ENCODE results near the gene CTSD.

CTSD gene

DNA sequence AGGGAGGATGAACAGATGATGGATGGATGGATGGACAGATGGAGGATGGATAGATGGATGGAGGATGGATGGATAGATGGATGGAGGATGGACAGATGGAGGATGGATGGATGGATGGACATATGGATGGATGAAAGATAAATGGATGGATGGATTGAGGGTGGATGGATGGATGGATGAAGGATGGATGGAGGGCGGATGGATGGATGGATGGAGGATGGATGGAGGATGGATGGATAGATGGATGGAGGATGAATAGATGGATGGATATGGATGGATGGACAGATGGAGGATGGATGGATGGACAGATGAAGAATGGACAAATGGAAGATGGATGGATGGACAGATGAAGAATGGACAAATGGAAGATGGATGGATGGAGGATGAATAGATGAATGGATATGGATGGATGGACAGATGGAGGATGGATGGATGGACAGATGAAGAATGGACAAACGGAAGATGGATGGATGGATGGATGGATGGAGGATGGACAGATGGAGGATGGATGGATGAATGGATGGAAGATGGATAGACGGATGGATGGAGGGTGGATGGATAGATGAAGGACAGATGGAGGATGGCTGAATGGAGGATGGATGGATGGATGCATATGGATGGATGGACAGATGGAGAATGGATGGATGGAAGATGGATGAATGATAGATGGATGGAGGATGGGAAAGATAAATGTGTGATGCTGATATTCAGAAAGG is 20.7 kb downstream of the CTSD start:
- H3K9me3 ChIP-seq (ENCODE audit: control insufficient read depth, low read length), result no peaks in the 10 kb centered on the region
- H3K4me1 ChIP-seq (ENCODE audit: control insufficient read depth, insufficient read depth, low read length), result no peaks in the 10 kb centered on the region

DNA sequence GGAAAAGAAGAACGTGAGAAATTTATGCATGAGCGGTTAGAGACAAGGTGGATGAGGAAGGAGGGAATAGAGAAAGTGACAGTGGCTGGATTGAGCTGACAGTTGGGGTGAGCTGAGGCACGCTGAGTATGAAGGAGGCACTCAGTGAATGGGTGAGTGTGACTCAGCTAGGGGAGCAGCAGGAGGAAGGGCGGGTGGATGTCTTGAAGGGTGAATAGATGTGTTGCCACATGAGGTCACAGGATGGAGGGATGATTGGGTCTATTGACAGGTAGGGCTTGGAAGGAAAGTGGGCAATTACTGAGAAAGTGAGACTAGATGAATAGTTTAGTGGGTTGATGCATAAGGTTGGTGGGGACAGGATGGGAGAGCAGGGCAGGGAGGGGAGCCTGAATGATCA is 21.4 kb downstream of the CTSD start:
- Histone ChIP-seq H3K4me1 (ENCODE audit: control insufficient read depth, insufficient read depth, low read length) (no peaks in the 10 kb centered on the region), H3K9me3 (ENCODE audit: control insufficient read depth, low read length) (peaks cover 3% of the 10 kb centered on the region), H3K27me3 (ENCODE audit: control insufficient read depth, insufficient read depth, low read length) (peaks cover 5% of the 10 kb centered on the region), H3K4me3 (ENCODE audit: low read length) (no peak overlapping the region), H3K9ac (ENCODE audit: low read length) (no peak overlapping the region), H3K36me3 (ENCODE audit: control insufficient read depth, insufficient read depth, low read length) (no peaks in the 10 kb centered on the region)

More for the DNA sequence above, 20.7 kb downstream of the CTSD start:
- Histone ChIP-seq H3K4me3 (ENCODE audit: low read length) (no peak overlapping the region), H3K27me3 (ENCODE audit: control insufficient read depth, insufficient read depth, low read length) (peaks cover 10% of the 10 kb centered on the region), H3K9ac (ENCODE audit: low read length) (no peak overlapping the region), H3K36me3 (ENCODE audit: control insufficient read depth, insufficient read depth, low read length) (no peaks in the 10 kb centered on the region)

DNA sequence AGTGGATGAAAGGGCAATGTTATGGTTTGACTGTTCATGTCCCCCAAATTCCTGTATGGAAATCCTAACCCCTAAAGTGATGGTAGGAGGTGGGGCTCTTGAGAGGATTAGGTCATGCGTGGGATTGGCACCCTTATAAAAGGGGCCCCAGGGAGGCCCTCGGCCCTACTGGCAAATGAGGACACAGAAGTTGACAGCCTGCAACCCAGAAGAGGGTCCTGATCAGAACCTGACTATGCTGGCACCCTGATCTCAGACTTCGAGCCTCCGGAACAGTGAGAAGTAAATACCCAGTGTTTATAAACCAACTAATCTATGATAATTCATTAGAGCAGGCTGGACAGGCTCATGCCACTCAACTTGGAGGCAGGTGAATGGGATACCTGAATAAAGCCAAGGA is 22.0 kb downstream of the CTSD start:
- H3K9ac ChIP-seq (ENCODE audit: low read length), result no peak overlapping the region
- no peak overlapping the region for H3K4me3 ChIP-seq (ENCODE audit: low read length)
- no peaks in the 10 kb centered on the region for H3K4me1 ChIP-seq (ENCODE audit: control insufficient read depth, insufficient read depth, low read length)
- peaks cover 5% of the 10 kb centered on the region for H3K9me3 ChIP-seq (ENCODE audit: control insufficient read depth, low read length)
- H3K27me3 ChIP-seq (ENCODE audit: control insufficient read depth, insufficient read depth, low read length), result peaks cover 5% of the 10 kb centered on the region
- no peaks in the 10 kb centered on the region for H3K36me3 ChIP-seq (ENCODE audit: control insufficient read depth, insufficient read depth, low read length)

DNA sequence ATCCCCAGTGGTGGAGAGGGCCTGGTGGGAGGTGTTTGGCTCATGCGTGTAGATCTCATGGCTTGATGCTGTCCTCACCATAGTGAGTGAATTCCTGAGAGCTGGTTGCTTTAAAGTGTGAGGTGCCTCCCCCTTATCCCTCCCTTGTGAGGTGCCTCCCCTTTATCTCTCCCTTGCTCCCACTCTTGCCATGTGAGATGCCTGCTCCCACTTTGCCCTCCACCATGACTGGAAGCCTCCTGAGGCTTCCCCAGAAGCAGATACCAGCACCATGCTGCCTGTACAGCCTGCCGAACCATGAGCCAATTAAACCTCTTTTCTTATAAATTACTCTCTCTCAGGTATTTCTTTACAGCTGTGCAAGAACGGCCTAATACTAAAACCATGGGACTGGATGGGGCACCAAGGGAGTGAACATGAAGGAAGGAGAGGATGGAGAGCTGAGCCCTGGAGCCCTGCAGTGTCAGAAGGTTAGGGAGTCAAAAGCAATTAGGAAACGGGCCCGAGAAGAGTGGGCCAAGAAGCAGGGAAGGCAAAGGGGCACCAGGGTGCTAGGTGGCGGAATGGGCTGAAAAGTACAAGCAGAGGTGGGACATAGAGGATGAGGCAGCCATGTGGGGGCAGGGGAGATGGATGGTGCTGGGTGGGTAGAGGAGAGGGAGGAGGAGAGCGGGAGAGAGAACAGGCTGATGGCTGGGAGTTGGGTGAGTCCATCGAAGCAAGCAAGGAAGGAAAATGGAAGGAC is 22.8 kb downstream of the CTSD start:
- Histone ChIP-seq H3K36me3 (ENCODE audit: control insufficient read depth, insufficient read depth, low read length) (no peaks in the 10 kb centered on the region), H3K9ac (ENCODE audit: low read length) (no peak overlapping the region), H3K4me1 (ENCODE audit: control insufficient read depth, insufficient read depth, low read length) (no peaks in the 10 kb centered on the region), H3K4me3 (ENCODE audit: low read length) (no peak overlapping the region), H3K27me3 (ENCODE audit: control insufficient read depth, insufficient read depth, low read length) (peaks cover 5% of the 10 kb centered on the region), H3K9me3 (ENCODE audit: control insufficient read depth, low read length) (peaks cover 13% of the 10 kb centered on the region)

DNA sequence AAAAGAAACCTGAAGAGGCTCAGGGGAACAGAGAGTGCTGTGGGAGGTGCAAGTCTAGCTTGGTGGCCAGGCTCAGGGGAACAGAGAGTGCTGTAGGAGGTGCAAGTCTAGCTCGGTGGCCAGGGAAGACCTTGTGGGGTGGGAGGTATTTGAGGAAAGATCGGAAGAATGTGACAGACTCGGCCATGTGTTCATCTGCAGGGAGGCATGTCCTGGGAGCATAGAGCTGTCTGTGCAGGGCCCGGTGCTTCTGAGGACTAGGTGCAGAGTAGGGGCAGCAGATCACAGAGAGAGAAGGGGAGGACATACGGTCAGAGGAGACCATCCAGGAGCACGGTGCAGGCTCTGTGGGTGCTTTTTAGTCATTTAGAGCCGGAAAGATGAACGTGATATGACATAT is 24.2 kb downstream of the CTSD start:
- no peaks in the 10 kb centered on the region for H3K4me1 ChIP-seq (ENCODE audit: control insufficient read depth, insufficient read depth, low read length)
- H3K9me3 ChIP-seq (ENCODE audit: control insufficient read depth, low read length), result peaks cover 14% of the 10 kb centered on the region
- H3K4me3 ChIP-seq (ENCODE audit: low read length), result no peak overlapping the region
- no peaks in the 10 kb centered on the region for H3K36me3 ChIP-seq (ENCODE audit: control insufficient read depth, insufficient read depth, low read length)
- no peak overlapping the region for H3K9ac ChIP-seq (ENCODE audit: low read length)
- H3K27me3 ChIP-seq (ENCODE audit: control insufficient read depth, insufficient read depth, low read length), result peaks cover 13% of the 10 kb centered on the region

DNA sequence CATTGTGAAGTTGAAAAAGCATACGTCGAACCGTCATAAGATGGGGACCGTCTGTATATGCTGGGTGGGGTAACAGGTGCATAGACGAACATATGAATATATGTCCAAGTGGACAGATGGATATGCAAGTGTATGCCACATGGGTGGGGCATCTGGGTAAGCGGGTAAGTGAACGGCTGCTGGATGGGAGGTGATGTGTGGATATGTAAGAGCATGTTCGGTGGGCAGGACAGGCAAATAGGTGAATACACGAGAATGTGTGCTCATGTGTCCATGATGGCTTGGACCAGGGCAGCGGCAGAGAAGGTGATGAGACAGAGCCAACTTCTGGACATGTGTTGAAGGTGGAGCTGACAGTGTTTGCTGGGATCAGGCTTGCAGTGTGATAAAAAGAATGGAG is 25.3 kb downstream of the CTSD start:
- no peaks in the 10 kb centered on the region for H3K4me1 ChIP-seq (ENCODE audit: control insufficient read depth, insufficient read depth, low read length)
- H3K27me3 ChIP-seq (ENCODE audit: control insufficient read depth, insufficient read depth, low read length), result peaks cover 16% of the 10 kb centered on the region
- no peak overlapping the region for H3K4me3 ChIP-seq (ENCODE audit: low read length)
- no peak overlapping the region for H3K9ac ChIP-seq (ENCODE audit: low read length)
- peaks cover 14% of the 10 kb centered on the region for H3K9me3 ChIP-seq (ENCODE audit: control insufficient read depth, low read length)
- H3K36me3 ChIP-seq (ENCODE audit: control insufficient read depth, insufficient read depth, low read length), result no peaks in the 10 kb centered on the region

DNA sequence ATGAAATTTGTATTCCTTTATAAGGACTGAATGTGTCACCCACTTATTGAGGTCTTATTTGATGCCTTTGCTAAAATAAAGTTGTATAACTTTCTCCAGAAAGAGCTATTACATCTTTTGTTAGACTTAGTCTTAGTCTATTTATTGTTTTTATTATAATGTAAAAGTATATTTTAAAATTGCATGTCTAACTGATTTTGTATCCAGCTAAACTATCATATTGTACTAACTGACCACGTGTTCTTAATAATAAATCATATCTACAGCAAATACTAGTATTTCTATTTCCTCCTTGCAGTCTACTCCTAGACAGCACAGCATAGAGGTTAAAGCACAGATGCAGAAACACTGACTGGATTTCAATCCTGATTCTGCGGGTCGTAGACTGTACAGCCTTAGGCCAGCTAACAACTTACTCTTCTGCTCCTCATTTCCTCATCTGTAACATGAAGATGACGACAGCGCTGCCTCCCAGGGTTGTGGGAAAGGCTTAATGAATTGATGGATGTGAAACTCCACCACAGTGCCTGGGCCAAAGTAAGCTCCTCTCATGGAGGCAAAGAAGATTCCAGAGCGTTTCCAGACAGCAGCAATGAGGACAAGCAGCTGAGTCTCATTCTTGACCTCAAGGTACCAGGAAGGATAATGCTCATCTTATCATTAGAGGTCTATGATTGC is 26.5 kb downstream of the CTSD start:
- no peak overlapping the region for H3K4me3 ChIP-seq (ENCODE audit: low read length)
- no peaks in the 10 kb centered on the region for H3K36me3 ChIP-seq (ENCODE audit: control insufficient read depth, insufficient read depth, low read length)
- H3K9ac ChIP-seq (ENCODE audit: low read length), result no peak overlapping the region
- peaks cover 27% of the 10 kb centered on the region for H3K27me3 ChIP-seq (ENCODE audit: control insufficient read depth, insufficient read depth, low read length)
- H3K9me3 ChIP-seq (ENCODE audit: control insufficient read depth, low read length), result peaks cover 14% of the 10 kb centered on the region
- H3K4me1 ChIP-seq (ENCODE audit: control insufficient read depth, insufficient read depth, low read length), result no peaks in the 10 kb centered on the region

DNA sequence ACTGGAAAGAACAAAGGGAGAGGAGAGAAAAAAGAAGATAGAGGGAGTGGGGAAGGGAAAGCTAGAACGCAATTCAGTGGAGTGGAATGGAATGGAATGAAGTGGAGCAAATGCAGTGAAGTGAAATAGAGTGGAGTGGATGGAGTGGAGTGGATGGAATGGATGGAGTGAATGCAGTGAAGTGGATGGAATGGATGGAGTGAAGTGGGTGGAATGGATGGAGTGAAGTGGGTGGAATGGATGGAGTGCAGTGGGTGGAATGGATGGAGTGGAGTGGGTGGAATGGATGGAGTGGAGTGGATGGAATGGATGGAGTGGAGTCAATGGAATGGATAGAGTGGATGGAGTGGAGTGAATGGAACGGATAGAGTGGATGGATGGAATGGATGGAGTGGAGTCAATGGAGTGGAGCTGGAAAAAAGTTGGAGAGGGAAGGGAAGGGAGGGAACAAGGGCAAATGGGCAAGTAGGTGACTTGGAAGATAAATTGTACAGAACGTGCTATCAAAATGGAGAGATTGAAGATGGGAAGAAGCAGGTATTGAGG is 27.2 kb downstream of the CTSD start:
- Histone ChIP-seq H3K36me3 (ENCODE audit: control insufficient read depth, insufficient read depth, low read length) (no peaks in the 10 kb centered on the region), H3K4me3 (ENCODE audit: low read length) (no peak overlapping the region), H3K4me1 (ENCODE audit: control insufficient read depth, insufficient read depth, low read length) (no peaks in the 10 kb centered on the region), H3K27me3 (ENCODE audit: control insufficient read depth, insufficient read depth, low read length) (peaks cover 31% of the 10 kb centered on the region), H3K9ac (ENCODE audit: low read length) (no peak overlapping the region), H3K9me3 (ENCODE audit: control insufficient read depth, low read length) (peaks cover 14% of the 10 kb centered on the region)

DNA sequence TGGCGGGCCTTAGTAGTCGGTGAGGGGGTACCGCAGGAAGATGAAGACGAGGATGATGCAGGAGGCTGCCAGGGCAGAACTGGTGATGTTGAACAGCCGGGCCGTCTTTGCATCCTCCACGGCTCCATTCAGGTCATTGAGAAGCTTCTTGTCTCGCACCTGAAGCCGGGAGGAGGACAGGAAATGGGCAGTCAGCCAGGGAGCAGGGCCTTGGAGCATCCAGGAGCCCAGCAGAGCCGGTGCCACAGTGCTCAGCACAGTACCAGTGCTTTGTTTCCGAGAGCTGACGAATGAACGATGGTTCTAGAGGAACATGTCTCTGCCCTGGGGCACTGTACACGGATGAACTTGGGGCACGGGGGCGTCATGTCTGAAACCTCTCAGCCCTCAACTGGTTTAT is 28.5 kb downstream of the CTSD start:
- no peak overlapping the region for H3K4me3 ChIP-seq (ENCODE audit: low read length)
- peaks cover 14% of the 10 kb centered on the region for H3K9me3 ChIP-seq (ENCODE audit: control insufficient read depth, low read length)
- no peaks in the 10 kb centered on the region for H3K36me3 ChIP-seq (ENCODE audit: control insufficient read depth, insufficient read depth, low read length)
- H3K4me1 ChIP-seq (ENCODE audit: control insufficient read depth, insufficient read depth, low read length), result no peaks in the 10 kb centered on the region
- no peak overlapping the region for H3K9ac ChIP-seq (ENCODE audit: low read length)
- peaks cover 31% of the 10 kb centered on the region for H3K27me3 ChIP-seq (ENCODE audit: control insufficient read depth, insufficient read depth, low read length)

DNA sequence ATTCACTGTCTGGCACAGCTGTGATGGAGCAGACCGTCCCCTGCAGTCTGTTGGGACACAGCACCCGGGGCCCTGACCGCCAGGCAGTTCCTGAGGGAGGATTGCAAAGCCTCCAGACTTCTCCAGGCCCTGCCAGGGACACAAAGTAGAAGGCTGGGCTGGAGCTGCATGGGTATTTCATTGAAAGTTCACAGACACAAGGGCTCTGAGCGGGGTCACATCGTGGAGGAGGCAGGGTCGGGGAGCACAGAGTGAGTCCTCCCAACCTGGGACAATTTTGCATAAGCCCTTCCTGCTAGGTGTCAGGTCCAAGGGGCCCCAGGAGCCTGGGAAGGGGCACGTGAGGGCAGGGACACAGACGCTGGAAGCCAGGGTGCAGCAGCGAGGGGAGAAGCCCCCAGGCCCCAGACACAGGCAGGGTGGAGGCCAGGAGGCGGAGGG is 29.1 kb downstream of the CTSD start:
- Histone ChIP-seq H3K4me3 (ENCODE audit: low read length) (no peak overlapping the region), H3K4me1 (ENCODE audit: control insufficient read depth, insufficient read depth, low read length) (no peaks in the 10 kb centered on the region), H3K9ac (ENCODE audit: low read length) (no peak overlapping the region), H3K9me3 (ENCODE audit: control insufficient read depth, low read length) (peaks cover 14% of the 10 kb centered on the region), H3K27me3 (ENCODE audit: control insufficient read depth, insufficient read depth, low read length) (peaks cover 36% of the 10 kb centered on the region), H3K36me3 (ENCODE audit: control insufficient read depth, insufficient read depth, low read length) (no peaks in the 10 kb centered on the region)

DNA sequence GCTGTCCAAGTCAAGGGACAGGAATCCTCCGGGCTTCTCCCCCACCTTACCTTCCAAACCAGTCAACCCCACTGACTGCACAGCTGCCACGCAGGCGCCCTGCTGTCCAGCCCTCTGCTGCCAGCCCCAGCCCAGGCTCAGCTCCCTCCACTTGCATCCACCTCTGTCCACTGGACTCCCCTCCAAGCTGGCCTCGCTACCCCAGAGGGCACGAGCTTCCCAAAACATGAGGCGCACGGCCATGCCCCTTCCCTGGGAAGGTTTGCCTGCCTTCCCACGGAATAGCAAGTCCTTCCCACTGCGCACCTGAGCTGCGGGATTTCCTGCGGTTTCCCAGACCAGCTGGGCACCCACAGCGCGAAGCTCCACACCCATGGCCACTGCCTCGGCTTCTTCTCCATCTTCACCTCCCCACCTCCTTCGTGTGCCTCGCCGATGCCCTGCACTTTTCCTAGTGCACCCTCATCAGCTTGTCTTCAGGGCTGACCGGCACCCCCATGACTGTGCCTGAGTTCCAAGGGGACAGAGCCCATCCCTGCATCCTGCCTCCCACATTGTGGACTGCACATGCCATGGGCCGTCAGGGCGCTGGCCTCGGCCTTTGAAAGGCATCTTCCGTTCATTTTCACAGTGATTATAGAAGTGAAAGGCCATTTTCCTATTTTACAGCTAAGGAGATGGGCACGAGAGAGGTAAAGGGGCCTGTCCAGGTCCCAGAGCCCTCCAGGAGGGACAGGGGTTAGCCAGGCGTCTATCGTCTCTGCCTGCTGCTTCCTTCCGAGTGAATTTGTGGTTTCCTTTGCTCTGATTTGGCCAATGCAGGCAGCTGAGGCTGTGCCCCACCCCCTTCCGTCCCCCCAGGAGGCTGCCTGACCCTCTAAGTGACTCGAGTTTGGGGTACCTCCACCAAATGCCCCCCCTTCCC is 29.7 kb downstream of the CTSD start:
- peaks cover 14% of the 10 kb centered on the region for H3K9me3 ChIP-seq (ENCODE audit: control insufficient read depth, low read length)
- H3K4me3 ChIP-seq (ENCODE audit: low read length), result no peak overlapping the region
- no peak overlapping the region for H3K9ac ChIP-seq (ENCODE audit: low read length)
- H3K4me1 ChIP-seq (ENCODE audit: control insufficient read depth, insufficient read depth, low read length), result no peaks in the 10 kb centered on the region
- no peaks in the 10 kb centered on the region for H3K36me3 ChIP-seq (ENCODE audit: control insufficient read depth, insufficient read depth, low read length)
- H3K27me3 ChIP-seq (ENCODE audit: control insufficient read depth, insufficient read depth, low read length), result peaks cover 38% of the 10 kb centered on the region

Measured in mucosa of stomach (tissue), 1 donor.